Peyer's patch (tissue), 4 donors: ENCODE data around the gene BZW2.

Source experiments
- POLR2A ChIP-seq, 2 donors: fragments of 450-650 bp; IDR thresholded peaks; one replicate each; pipeline ENCODE4 v1.5.1; 2017; ENCODE audit warnings: antibody characterized with exemption in 2 of 2, mild to moderate bottlenecking in 2 of 2, moderate library complexity in 2 of 2
- TF ChIP-seq, protein P1 (sequence below), 6 experiments: fragments of 450-650 bp in 4 of 6; fragments of 200-600 bp in 2 of 6; sonication (generic) in 1 of 6; IDR thresholded peaks; one replicate each; pipeline ENCODE4 v1.5.1; 2017 to 2019; ENCODE audit warnings: antibody characterized with exemption in 6 of 6, mild to moderate bottlenecking in 3 of 6, moderate library complexity in 1 of 6

DNA sequence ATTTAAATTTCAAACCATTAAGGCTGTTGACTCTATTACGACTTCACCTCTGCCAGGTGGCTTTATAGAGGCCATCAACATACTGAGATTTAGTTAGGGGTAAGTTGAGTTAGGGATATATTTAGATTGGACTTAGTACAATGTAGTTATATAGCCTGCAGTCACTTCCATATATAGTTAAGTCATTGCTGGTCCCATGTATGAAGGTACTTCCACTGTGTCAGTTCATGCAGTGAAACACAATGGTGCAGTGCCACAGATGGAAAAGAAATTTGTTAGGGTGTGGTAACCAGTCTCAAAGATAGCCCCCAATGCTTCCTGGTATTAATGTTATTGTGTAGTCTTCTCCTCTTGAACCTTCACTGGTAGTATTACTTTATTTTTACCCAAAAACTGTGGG, 95.0 kb downstream of the BZW2 start:
- TF ChIP-seq, protein P1, sequence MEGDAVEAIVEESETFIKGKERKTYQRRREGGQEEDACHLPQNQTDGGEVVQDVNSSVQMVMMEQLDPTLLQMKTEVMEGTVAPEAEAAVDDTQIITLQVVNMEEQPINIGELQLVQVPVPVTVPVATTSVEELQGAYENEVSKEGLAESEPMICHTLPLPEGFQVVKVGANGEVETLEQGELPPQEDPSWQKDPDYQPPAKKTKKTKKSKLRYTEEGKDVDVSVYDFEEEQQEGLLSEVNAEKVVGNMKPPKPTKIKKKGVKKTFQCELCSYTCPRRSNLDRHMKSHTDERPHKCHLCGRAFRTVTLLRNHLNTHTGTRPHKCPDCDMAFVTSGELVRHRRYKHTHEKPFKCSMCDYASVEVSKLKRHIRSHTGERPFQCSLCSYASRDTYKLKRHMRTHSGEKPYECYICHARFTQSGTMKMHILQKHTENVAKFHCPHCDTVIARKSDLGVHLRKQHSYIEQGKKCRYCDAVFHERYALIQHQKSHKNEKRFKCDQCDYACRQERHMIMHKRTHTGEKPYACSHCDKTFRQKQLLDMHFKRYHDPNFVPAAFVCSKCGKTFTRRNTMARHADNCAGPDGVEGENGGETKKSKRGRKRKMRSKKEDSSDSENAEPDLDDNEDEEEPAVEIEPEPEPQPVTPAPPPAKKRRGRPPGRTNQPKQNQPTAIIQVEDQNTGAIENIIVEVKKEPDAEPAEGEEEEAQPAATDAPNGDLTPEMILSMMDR (IDR thresholded peaks at IDR 0.05) = no peak
- no peak for TF ChIP-seq POLR2A (IDR thresholded peaks at IDR 0.05)
